Activated CD4-positive, alpha-beta T cell treated with anti-CD3 and anti-CD28 coated beads, Interleukin-2, amount 10 ng/mL, durations not matched to agents 24 days and 14 days (primary cell): ENCODE measurements around the gene CFAP410. TPM values are rescaled to one million over a fixed set of nuclear protein-coding genes. Genes with fewer than 3 reads are reported as not detected.
"Not testable (repeated sequence)": the region's sequence is repeated elsewhere in the genome, so short reads cannot be mapped to it uniquely, and the experiment has no call there.

Source experiments
- DNase-seq: peaks from one replicate; pipeline ENCODE4 v3.0.0; 2022
- H3K27ac Mint-ChIP-seq: one replicate; pipeline ENCODE4 v1.8.0; 2022; ENCODE audit warnings: mild to moderate bottlenecking, mixed read lengths
- H3K27me3 Mint-ChIP-seq: one replicate; pipeline ENCODE4 v1.8.0; 2022; ENCODE audit warnings: mixed read lengths
- H3K36me3 Mint-ChIP-seq: one replicate; pipeline ENCODE4 v1.8.0; 2022; ENCODE audit warnings: low read depth, mild to moderate bottlenecking, mixed read lengths
- H3K4me1 Mint-ChIP-seq: one replicate; pipeline ENCODE4 v1.8.0; 2021; ENCODE audit warnings: mixed read lengths
- H3K4me3 Mint-ChIP-seq: one replicate; pipeline ENCODE4 v1.8.0; 2022; ENCODE audit warnings: mild to moderate bottlenecking, moderate library complexity, mixed read lengths
- H3K9me3 Mint-ChIP-seq: one replicate; pipeline ENCODE4 v1.8.0; 2021; ENCODE audit warnings: mixed read lengths
- intact Hi-C: fragments of 100-400 bp; cut with micrococcal nuclease; formaldehyde crosslinking; loops from one replicate; pipeline ENCODE4 v1.15.1; 2023
- total RNA-seq: library from RNA; stranded (reverse); gene quantifications from 2 replicates; pipeline ENCODE4 v1.2.3, GENCODE V29; 2022

Gene CFAP410
- total RNA-seq, 1 donor from 2014 or later = 18.5 TPM

DNA sequence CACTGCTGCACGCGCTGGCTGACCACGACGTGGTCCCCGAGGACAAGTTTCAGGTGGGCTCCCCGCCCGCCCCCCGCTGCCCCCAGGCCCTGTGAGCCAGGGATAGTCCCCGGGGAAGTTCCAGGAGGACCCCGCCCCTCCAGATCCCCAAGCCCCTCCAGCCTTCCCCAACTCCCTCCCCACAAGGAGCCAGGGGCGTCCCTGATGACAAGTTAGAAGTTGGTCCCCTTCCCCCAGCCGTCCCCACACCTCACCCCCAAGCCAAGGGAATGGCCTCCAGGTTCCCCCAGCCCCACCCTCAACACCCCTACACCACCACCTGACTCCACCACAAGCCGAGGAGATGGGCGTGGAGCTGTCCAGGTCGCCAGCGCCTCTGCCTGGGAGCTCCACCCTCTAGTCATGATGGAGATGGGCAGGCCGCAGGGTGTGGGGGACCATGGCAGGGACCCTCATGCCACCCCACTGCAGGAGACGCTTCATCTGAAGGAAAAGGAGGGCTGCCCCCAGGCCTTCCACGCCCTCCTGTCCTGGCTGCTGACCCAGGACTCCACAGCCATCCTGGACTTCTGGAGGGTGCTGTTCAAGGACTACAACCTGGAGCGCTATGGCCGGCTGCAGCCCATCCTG lies 53.0 kb downstream of the CFAP410 start:
- H3K27me3 Mint-ChIP-seq = no peaks in the 10 kb centered on the region
- intact Hi-C loops = no loop called here
- H3K36me3 Mint-ChIP-seq = no peaks in the 10 kb centered on the region
- H3K9me3 Mint-ChIP-seq = no peaks in the 10 kb centered on the region
- DNase-seq = no peak
- no peak overlapping the region for H3K4me3 Mint-ChIP-seq
- H3K27ac Mint-ChIP-seq = no peak overlapping the region
- H3K4me1 Mint-ChIP-seq = no peaks in the 10 kb centered on the region

DNA sequence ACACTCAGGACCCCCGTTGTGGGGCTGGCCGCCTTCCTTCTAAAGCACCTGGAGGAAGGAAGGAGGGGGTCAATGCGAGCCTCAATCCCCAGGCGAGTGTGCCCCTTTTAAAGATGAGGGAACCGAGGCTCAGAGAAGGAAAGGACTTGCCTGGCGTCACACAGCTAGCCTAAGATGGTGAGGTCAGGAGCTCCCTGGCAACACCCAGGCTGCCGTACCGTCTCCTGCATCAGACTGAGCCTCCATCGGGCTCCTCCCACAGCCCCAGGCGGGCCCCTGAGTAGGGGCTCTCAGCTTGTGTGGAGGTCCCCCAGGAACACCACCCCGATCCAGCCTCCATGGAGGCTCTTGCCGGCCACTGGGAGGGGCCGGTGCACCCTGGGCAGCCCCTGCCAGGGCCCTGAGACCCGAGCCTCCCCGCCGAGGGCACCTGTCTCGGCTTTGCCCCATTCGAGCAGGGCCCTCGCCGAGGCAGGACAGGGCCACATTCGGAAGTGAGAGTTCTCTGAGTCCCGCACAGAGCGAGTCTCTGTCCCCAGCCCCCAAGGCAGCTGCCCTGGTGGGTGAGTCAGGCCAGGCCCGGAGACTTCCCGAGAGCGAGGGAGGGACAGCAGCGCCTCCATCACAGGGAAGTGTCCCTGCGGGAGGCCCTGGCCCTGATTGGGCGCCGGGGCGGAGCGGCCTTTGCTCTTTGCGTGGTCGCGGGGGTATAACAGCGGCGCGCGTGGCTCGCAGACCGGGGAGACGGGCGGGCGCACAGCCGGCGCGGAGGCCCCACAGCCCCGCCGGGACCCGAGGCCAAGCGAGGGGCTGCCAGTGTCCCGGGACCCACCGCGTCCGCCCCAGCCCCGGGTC lies 53.8 kb downstream of the CFAP410 start, which contains the start of gene AIRE:
Gene AIRE (plus strand): TSS at position 739 of the 855 bp plus-strand sequence. CDS start 131 bp downstream, outside the sequence.
- intact Hi-C loops = no loop called here
- DNase-seq = no peak
- Mint-ChIP-seq H3K27ac (no peak within 1 kb of the TSS), H3K4me3 (no peak within 1 kb of the TSS), H3K9me3 (no peaks in the 10 kb centered on the region), H3K4me1 (no peaks in the 10 kb centered on the region), H3K36me3 (no peaks in the 10 kb centered on the region), H3K27me3 (no peaks in the 10 kb centered on the region)

DNA sequence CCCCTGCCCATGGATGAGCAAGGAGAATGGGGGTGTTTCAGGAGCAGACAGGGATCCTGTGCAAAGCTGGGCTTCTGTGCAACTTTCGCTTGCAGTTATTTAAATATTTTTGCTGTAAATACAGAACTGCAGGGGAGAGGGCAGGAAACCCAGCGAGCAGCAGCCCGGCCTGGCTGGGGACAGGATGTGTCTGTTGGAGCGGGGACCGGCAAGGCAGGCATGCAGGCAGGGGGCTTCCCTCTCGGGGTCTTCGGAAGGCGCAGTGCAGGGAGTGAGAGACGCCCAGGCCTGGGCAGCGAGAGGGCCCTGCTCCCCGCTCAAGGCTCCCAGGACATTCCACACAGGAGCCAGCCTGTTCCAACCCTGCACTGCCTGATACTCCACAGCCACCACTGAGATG lies 55.2 kb downstream of the CFAP410 start:
- H3K27me3 Mint-ChIP-seq = no peaks in the 10 kb centered on the region
- intact Hi-C loops = no loop called here
- DNase-seq = no peak
- H3K9me3 Mint-ChIP-seq = no peaks in the 10 kb centered on the region
- H3K36me3 Mint-ChIP-seq = no peaks in the 10 kb centered on the region
- no peak overlapping the region for H3K4me3 Mint-ChIP-seq
- no peaks in the 10 kb centered on the region for H3K4me1 Mint-ChIP-seq
- no peak overlapping the region for H3K27ac Mint-ChIP-seq

DNA sequence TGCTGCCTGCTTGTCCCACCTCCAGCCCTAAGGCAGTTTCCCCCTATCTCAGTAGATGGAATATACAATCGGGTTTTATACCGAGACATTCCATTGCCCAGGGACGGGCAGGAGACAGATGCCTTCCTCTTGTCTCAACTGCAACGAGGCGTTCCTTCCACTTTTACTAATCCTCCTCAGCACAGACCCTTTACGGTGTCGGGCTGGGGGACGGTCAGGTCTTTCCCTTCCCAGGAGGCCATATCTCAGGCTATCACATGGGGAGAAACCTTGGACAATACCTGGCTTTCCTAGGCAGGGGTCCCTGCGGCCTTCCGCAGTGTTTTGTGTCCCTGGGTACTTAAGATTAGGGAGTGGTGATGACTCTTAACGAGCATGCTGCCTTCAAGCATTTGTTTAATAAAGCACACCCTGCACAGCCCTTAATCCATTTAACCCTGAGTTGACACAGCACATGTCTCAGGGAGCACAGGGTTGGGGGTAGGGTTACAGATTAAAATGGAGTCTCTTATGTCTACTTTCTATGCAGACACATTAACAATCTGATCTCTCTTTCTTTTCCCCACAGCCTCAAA lies 55.9 kb downstream of the CFAP410 start:
- DNase-seq, H3K4me1 Mint-ChIP-seq, H3K27ac Mint-ChIP-seq, intact Hi-C loops, H3K4me3 Mint-ChIP-seq, H3K27me3 Mint-ChIP-seq, H3K9me3 Mint-ChIP-seq, H3K36me3 Mint-ChIP-seq: not testable (repeated sequence)

DNA sequence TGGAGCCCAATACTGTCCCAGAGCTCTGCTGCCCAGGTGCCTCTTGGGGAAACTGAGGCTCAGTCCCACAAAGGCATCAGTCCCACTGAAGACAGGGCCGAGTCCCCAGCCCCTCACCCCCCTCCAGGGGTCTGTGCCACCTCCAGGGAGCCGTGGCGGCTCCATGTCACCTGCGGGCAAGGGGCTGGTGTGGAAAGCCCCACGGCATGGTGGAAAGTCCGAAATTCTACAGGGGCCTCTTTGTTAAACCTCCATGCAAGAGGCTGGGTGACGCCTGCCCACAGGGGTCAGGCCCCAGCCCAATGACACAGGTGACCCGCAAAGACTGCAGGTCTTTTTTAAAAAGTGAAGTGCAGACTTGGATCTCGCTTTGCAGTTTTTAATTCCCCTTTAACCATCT lies 56.8 kb downstream of the CFAP410 start:
- Mint-ChIP-seq H3K4me3 (no peak overlapping the region), H3K36me3 (no peaks in the 10 kb centered on the region), H3K27me3 (peaks cover 3% of the 10 kb centered on the region), H3K27ac (no peak overlapping the region), H3K9me3 (no peaks in the 10 kb centered on the region), H3K4me1 (no peaks in the 10 kb centered on the region)
- no peak for DNase-seq
- intact Hi-C loops = no loop called here

DNA sequence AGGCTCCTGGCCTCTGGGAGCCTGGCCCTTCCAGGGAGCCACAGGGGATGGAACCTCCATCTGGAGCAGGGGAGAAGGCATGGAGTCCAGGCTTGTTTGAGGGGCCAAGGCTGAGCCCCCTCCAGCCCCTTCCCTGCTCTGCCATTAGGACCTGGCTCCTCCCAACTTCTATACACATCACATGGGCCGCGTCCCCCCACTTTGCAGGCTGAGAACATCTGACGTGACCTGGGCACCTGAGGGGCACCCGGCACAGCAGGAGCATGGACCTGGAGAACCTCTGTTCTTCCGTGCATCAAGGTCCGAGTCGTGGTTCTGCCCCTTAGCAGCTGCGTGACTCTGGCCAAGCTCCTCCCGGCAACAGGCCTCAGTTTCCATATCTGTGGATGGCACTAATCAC lies 57.4 kb downstream of the CFAP410 start:
- H3K9me3 Mint-ChIP-seq = no peaks in the 10 kb centered on the region
- H3K27me3 Mint-ChIP-seq = peaks cover 6% of the 10 kb centered on the region
- intact Hi-C loops = no loop called here
- no peak for DNase-seq
- H3K36me3 Mint-ChIP-seq = no peaks in the 10 kb centered on the region
- H3K4me1 Mint-ChIP-seq = no peaks in the 10 kb centered on the region
- H3K4me3 Mint-ChIP-seq = no peak overlapping the region
- no peak overlapping the region for H3K27ac Mint-ChIP-seq

DNA sequence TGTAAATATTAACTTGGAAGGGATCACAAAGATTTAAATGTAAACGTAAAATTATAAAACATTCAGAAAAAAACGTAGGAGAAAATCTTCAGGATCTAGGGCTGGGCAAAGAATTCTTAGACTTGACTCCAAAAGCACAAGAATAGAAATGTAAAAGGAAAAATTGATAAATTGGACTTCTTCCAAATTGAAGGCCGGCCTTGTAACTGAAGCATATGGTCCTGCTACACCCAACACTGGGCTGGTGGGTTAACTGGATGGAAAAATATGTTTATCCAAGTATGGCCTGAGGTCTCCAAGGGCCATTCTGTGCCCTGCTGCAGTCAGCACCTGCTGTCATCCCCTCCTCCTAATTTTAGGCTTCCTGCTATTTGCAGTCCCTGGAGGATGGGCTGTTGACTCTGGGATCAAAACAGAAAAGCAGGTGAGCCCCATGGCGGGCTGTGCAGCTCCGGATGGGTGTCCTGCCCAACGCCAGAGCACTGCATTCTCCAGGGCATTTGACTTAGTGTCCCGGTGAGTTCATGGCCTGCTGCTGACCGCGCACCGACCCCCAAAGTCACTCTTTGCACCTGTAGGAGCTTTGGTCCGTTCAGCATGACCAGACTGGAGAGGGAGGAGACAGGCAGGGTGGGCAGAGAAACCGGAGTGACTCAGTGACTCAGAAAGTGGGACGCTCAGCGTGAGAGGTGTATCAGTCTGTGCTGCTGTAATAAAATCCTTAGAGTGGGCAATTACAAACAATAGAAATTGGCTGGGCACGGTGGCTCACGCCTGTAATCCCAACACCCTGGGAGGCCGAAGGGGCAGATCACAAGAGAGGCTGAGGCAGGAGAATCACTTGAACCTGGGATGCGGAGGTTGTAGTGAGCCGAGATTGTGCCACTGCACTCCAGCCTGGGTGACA lies 59.6 kb downstream of the CFAP410 start:
- no peak overlapping the region for H3K27ac Mint-ChIP-seq
- H3K4me1 Mint-ChIP-seq = no peaks in the 10 kb centered on the region
- H3K9me3 Mint-ChIP-seq = no peaks in the 10 kb centered on the region
- peaks cover 13% of the 10 kb centered on the region for H3K27me3 Mint-ChIP-seq
- H3K4me3 Mint-ChIP-seq = no peak overlapping the region
- DNase-seq = no peak
- no peaks in the 10 kb centered on the region for H3K36me3 Mint-ChIP-seq
- intact Hi-C loops = no loop called here

Other genes starting within 250 kb of the CFAP410 start
- 10.0 and 16.5 TPM in 2 replicates for gene PWP2, start 232.0 kb downstream of the CFAP410 start, total RNA-seq
- 13.1 and 15.0 TPM in 2 replicates for gene GATD3, start 205.7 kb downstream of the CFAP410 start, total RNA-seq
- gene ICOSLG, start 98.4 kb downstream of the CFAP410 start, total RNA-seq = 7.6 and 8.3 TPM in 2 replicates
- not detected in 2 replicates for gene DNMT3L, start 77.5 kb downstream of the CFAP410 start, total RNA-seq
- gene AIRE, start 53.5 kb downstream of the CFAP410 start, total RNA-seq = 0.05 TPM in 1 of 2 replicates, not detected in the other
- 157 and 162 TPM in 2 replicates for gene PFKL, start 39.3 kb downstream of the CFAP410 start, total RNA-seq
- 9.1 and 9.8 TPM in 2 replicates for gene TRPM2, start 14.2 kb upstream of the CFAP410 start, total RNA-seq
- gene LRRC3, start 116.1 kb upstream of the CFAP410 start, total RNA-seq = 2.3 and 2.4 TPM in 2 replicates
- not detected in 2 replicates for gene KRTAP10-1, start 200.8 kb upstream of the CFAP410 start, total RNA-seq
- gene KRTAP10-2, start 212.1 kb upstream of the CFAP410 start, total RNA-seq = not detected in 2 replicates
- not detected in 2 replicates for gene KRTAP10-3, start 219.4 kb upstream of the CFAP410 start, total RNA-seq
- not detected in 2 replicates for gene KRTAP10-4, start 234.3 kb upstream of the CFAP410 start, total RNA-seq
- not detected in 2 replicates for gene KRTAP10-5, start 241.2 kb upstream of the CFAP410 start, total RNA-seq